Peyer's patch (tissue), 4 donors: Measurements from ENCODE around the gene TGFB1.

ENCODE experiments used
- POLR2A ChIP-seq, 2 donors: fragments of 450-650 bp; IDR thresholded peaks; one replicate each; pipeline ENCODE4 v1.5.1; 2017; ENCODE audit warnings: antibody characterized with exemption in 2 of 2, mild to moderate bottlenecking in 2 of 2, moderate library complexity in 2 of 2
- TF ChIP-seq, protein P1 (sequence below), 6 experiments: fragments of 450-650 bp in 4 of 6; fragments of 200-600 bp in 2 of 6; sonication (generic) in 1 of 6; IDR thresholded peaks; one replicate each; pipeline ENCODE4 v1.5.1; 2017 to 2019; ENCODE audit warnings: antibody characterized with exemption in 6 of 6, mild to moderate bottlenecking in 3 of 6, moderate library complexity in 1 of 6

DNA sequence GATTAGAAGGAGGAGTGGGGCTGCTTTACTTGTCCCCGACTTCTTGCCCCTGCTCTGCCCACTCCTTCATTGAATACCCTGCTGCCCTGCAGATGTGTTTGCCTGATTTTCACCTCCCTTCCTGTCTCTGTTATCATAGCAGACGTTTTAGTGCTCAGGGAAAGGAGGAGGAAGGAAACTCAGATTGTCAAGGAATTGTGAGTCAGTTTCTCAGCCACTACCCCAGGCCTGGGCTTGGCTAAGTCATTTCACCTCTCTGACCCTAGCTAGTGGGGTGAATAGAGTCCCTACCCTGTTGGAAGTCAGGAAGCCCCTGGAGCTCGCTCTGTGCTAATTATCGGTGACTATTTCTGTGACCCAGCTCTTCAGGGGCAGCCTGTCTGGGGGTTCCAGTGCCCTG, 47.8 kb upstream of the TGFB1 start:
- TF ChIP-seq, protein P1, sequence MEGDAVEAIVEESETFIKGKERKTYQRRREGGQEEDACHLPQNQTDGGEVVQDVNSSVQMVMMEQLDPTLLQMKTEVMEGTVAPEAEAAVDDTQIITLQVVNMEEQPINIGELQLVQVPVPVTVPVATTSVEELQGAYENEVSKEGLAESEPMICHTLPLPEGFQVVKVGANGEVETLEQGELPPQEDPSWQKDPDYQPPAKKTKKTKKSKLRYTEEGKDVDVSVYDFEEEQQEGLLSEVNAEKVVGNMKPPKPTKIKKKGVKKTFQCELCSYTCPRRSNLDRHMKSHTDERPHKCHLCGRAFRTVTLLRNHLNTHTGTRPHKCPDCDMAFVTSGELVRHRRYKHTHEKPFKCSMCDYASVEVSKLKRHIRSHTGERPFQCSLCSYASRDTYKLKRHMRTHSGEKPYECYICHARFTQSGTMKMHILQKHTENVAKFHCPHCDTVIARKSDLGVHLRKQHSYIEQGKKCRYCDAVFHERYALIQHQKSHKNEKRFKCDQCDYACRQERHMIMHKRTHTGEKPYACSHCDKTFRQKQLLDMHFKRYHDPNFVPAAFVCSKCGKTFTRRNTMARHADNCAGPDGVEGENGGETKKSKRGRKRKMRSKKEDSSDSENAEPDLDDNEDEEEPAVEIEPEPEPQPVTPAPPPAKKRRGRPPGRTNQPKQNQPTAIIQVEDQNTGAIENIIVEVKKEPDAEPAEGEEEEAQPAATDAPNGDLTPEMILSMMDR (IDR thresholded peaks at IDR 0.05) = no peak
- no peak for TF ChIP-seq POLR2A (IDR thresholded peaks at IDR 0.05)
